Heart left ventricle (tissue), 16 donors: ENCODE results near the gene ARHGAP30. TPM values are rescaled to one million over a fixed set of nuclear protein-coding genes. Genes with fewer than 3 reads are reported as not detected.
A peak's percentile ranks its signal among the peaks of the same experiment; 100 is the strongest.
"Not testable (repeated sequence)": the region's sequence is repeated elsewhere in the genome, so short reads cannot be mapped to it uniquely, and the experiment has no call there.

Experiments
- ATAC-seq, 4 donors: fragments of 200-7000 bp; cut with Tn5 transposase; one replicate each; pipeline ENCODE4 v1.9.1; 2020 to 2022; ENCODE audit warnings: moderate library complexity in 4 of 4, mild to moderate bottlenecking in 3 of 4, moderate number of reproducible peaks in 1 of 4
- DNase-seq, 5 donors: peaks; one replicate each; pipeline ENCODE4 v3.0.0-alpha.2; 2020
- H3K27ac ChIP-seq, 12 donors: fragments of 200-600 bp; sonication (generic) in 4 of 12; one replicate each; pipeline versions ENCODE4 v1.5.0 to v1.8.0; 2016 to 2022; ENCODE audit warnings: mild to moderate bottlenecking in 2 of 12
- H3K27me3 ChIP-seq, 9 donors: fragments of 200-600 bp; sonication (generic) in 2 of 9; one replicate each; pipeline versions ENCODE4 v1.5.1 to v1.8.0; 2016 to 2022; ENCODE audit warnings: mild to moderate bottlenecking in 3 of 9
- H3K36me3 ChIP-seq, 9 donors: fragments of 200-600 bp; sonication (generic) in 2 of 9; one replicate each; pipeline versions ENCODE4 v1.5.0 to v1.8.0; 2018 to 2022; ENCODE audit warnings: mild to moderate bottlenecking in 2 of 9
- H3K4me1 ChIP-seq, 12 donors: fragments of 200-600 bp; sonication (generic) in 4 of 12; one replicate each; pipeline versions ENCODE4 v1.5.0 to v1.8.0; 2016 to 2022; ENCODE audit warnings: mild to moderate bottlenecking in 3 of 12
- H3K4me3 ChIP-seq, 12 donors: fragments of 200-600 bp; sonication (generic) in 4 of 12; one replicate each; pipeline versions ENCODE4 v1.5.0 to v1.8.0; 2017 to 2022; ENCODE audit warnings: mild to moderate bottlenecking in 9 of 12, moderate library complexity in 4 of 12
- H3K9me3 ChIP-seq, 12 donors: fragments of 200-600 bp; sonication (generic) in 4 of 12; one replicate each; pipeline versions ENCODE4 v1.5.0 to v1.8.0; 2016 to 2022; ENCODE audit warnings: mild to moderate bottlenecking in 1 of 12
- POLR2A ChIP-seq, 2 donors: fragments of 450-650 bp; IDR thresholded peaks; one replicate each; pipeline ENCODE4 v1.6.1; 2017; ENCODE audit warnings: antibody characterized with exemption in 2 of 2, mild to moderate bottlenecking in 2 of 2, moderate library complexity in 2 of 2
- WGBS, 4 donors: extraction: QIAGEN DNeasy Blood & Tissue Kit in 2 of 4; methylation state at CpG; one replicate each; pipeline versions ENCODE4 v1.1.5 to v1.1.7; 2013 to 2018; 5-methylcytosine and 5-hydroxymethylcytosine counted together
- intact Hi-C, 10 donors: fragments of 100-400 bp; cut with DNase I; formaldehyde crosslinking; loops; one replicate each; pipeline versions ENCODE4 v1.11.1 to v1.14.2; 2022
- polyA plus RNA-seq, 2 donors: library from polyadenylated mRNA; stranded (reverse); fragments of 200-250 nt; gene quantifications; one replicate each; pipeline ENCODE4 v1.2.3, GENCODE V29; 2013
- total RNA-seq, 9 donors: library from RNA; depleted of rRNA in 2 of 9; stranded (reverse); fragments of >200 nt in 2 of 9; fragmentation: NEBNext Ultra II Directional in 3 of 9; extraction: Animal tissue kit (Norgen Biotek cat#: 25700) in 3 of 9; gene quantifications; one replicate each; pipeline versions ENCODE4 v1.1.0 to v1.2.4, GENCODE V29; 2016 to 2023
- TF ChIP-seq, protein P1 (sequence below), 12 donors: fragments of 200-600 bp; sonication (generic) in 4 of 12; IDR thresholded peaks; one replicate each; pipeline versions ENCODE4 v1.5.0 to v1.8.0; 2018 to 2022; ENCODE audit warnings: antibody characterized with exemption in 12 of 12, mild to moderate bottlenecking in 5 of 12
- donor health status: ischemic (EF 13 %, LVEDD 7.1; RV severe dilation, severe dysfunction).
- donor health status: healthy with polysubstance abuse.
- donor health status: DM: no; HTN: yes; CAD: no.
- donor health status: DM: no; HTN: no; CAD: no.
- donor health status: ischemic (EF 25% LVEDD 6.9; RV normal size, moderate dysfunction).
- donor health status: ischemic (EF 25% LVEDD 5.7; RV mildly dilated, moderate dysfunction).
- donor health status: healthy.
- donor health status: DM: yes; HTN: yes; CAD: no.
- donor health status: ischemic (EF 35%, LVEDD 5.7; RV mildly dilated, moderate dysfunction).
- donor health status: nonischemic (EF 11% LVEDD 7.7; RV severe dilation, severe dysfunction).
- donor health status: DM: yes; HTN: yes; CAD: no.
- donor health status: PGD.
- donor health status: ischemic (EF 29% LVEDD 5.4; RV normal size, mild dysfunction).
- donor health status: nonischemic (EF 23%, LVEDD 6.1; RV moderate dilation, normal function).

ARHGAP30 gene
- total and polyA plus RNA-seq, 11 donors = 1.3 to 32.2 (median 2.1) TPM

DNA sequence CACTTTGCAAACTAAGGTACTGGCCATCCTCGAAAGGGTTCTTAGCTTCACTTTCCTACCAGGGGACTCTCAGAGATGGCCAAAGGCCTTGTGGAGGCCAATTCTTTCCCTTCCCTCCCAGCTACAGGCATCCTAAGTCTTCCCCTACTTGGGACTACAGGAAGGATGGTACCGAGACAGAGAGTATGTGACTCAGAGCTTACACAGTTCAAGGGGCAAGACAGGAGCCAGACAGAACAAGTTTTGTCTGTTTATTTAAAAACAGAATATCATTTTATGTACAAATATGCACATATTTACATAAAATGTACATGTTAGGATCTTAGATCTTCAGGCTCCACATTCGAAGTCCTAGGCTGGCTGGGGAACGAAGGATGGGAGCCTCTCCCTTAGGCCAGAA, 1.1 kb upstream of the ARHGAP30 start:
- whole genome bisulfite sequencing, 4 donors = 93 to 97% (median 95%) methylated on average over 4 of the region's 4 CpGs
- Histone ChIP-seq H3K4me3 (no peak overlapping the region), H3K27ac (peak overlapping the region in 1 of 12 donors; percentile 95), H3K36me3 (peaks cover 0 to 5% (median 0%) of the 10 kb centered on the region in 9 donors), H3K9me3 (no peaks in the 10 kb centered on the region), H3K4me1 (peaks cover 0 to 35% (median 0%) of the 10 kb centered on the region in 12 donors), H3K27me3 (no peaks in the 10 kb centered on the region)
- DNase-seq = no peak
- ATAC-seq = no peak
- TF ChIP-seq POLR2A (IDR thresholded peaks at IDR 0.05) = no peak
- TF ChIP-seq, protein P1, sequence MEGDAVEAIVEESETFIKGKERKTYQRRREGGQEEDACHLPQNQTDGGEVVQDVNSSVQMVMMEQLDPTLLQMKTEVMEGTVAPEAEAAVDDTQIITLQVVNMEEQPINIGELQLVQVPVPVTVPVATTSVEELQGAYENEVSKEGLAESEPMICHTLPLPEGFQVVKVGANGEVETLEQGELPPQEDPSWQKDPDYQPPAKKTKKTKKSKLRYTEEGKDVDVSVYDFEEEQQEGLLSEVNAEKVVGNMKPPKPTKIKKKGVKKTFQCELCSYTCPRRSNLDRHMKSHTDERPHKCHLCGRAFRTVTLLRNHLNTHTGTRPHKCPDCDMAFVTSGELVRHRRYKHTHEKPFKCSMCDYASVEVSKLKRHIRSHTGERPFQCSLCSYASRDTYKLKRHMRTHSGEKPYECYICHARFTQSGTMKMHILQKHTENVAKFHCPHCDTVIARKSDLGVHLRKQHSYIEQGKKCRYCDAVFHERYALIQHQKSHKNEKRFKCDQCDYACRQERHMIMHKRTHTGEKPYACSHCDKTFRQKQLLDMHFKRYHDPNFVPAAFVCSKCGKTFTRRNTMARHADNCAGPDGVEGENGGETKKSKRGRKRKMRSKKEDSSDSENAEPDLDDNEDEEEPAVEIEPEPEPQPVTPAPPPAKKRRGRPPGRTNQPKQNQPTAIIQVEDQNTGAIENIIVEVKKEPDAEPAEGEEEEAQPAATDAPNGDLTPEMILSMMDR (IDR thresholded peaks at IDR 0.05) = no peak
- intact Hi-C loops = no loop called here

DNA sequence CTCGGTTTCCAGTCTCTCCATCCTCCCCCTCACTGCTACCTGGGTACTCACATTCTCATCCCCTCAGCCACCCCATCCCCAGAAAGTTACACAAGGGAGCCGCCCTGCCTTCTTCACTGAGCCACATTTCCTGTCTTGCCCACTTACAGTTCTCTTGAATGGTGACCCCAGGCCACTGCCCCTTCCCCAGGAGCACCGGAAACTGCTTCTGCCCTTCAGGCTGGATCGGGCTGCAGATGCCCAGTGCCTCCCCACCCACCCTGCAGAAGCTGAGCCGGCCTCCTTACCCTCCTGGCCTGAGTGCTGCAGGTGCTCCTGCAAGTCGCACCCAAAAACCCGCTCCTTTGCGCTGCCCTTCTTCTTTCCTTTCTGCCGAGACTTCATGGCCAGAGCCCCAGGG, 450 bp downstream of the ARHGAP30 start:
- TF ChIP-seq, protein P1 (IDR thresholded peaks at IDR 0.05) = no peak
- TF ChIP-seq POLR2A (IDR thresholded peaks at IDR 0.05) = no peak
- Histone ChIP-seq H3K4me1 (peaks cover 0 to 46% (median 0%) of the 10 kb centered on the region in 12 donors), H3K27ac (peak overlapping the region in 11 of 12 donors; percentile 13 to 95 (median 55)), H3K4me3 (peak overlapping the region in 10 of 12 donors; percentile 27 to 72 (median 43)), H3K36me3 (peaks cover 0 to 14% (median 0%) of the 10 kb centered on the region in 9 donors), H3K27me3 (peaks cover 0 to 9% (median 0%) of the 10 kb centered on the region in 9 donors), H3K9me3 (no peaks in the 10 kb centered on the region)
- DNase-seq = no peak
- intact Hi-C loops = no loop called here
- ATAC-seq = no peak
- 78 to 88% (median 87%) methylated on average over 9 of the region's 9 CpGs for WGBS, 4 donors

DNA sequence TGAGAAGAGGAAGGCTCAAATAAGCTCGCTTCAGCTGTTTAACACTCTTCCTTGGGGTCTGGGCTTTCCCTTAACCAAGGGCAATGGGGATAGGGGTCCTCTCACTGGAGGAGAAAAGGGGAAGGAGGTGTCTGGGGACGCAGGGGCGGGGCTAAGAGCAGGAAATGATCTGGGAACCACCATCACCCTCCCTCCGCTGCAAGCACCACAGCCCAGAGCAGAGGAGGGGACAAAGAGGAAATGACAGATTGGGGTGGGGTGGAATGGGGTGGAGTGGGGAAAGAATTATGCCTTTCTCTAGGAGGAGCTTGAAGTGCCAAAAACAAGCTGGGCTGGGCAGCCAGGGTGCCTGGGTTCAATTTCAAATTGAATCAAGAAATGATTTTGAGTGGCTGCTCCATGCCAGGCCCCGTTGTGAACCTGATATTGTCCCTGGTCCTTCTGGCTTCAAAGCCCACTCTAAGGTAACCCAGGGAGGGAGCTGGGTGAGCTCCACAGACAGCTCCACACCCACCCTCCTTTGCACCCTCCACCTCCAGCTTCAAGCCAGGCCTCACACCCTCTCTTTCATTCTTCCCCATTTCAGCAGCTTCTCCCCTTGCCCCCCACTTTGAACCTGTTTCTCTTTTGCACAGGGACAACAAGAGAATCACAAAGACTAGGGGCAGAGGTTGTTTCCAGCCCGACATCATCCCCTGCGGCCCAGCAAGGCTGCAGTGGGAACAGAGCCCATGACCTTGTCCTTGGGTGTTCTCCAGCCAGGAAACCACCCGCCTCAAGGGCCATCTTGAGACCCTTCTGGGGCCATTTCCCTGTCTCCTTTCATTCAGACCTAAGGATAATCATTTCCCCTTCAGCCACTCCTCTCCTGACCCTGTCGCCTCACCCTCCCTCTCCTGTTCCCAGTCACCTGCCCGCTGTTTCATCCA, 1.1 kb downstream of the ARHGAP30 start:
- 65 to 72% (median 71%) methylated on average over 10 of the region's 10 CpGs for WGBS, 4 donors
- peaks cover 0 to 48% (median 0%) of the 10 kb centered on the region in 12 donors for H3K4me1 ChIP-seq
- peaks cover 0 to 9% (median 0%) of the 10 kb centered on the region in 9 donors for H3K27me3 ChIP-seq
- H3K36me3 ChIP-seq = peaks cover 0 to 14% (median 0%) of the 10 kb centered on the region in 9 donors
- DNase-seq (peak; percentile 68 to 77 (median 75)), ATAC-seq (peak; percentile 68 to 90 (median 82))
- H3K27ac ChIP-seq = peak overlapping the region in 11 of 12 donors; percentile 13 to 95 (median 55)
- peak overlapping the region in 9 of 12 donors; percentile 27 to 72 (median 46) for H3K4me3 ChIP-seq
- TF ChIP-seq, protein P1 (IDR thresholded peaks at IDR 0.05) = no peak
- no peak for TF ChIP-seq POLR2A (IDR thresholded peaks at IDR 0.05)
- intact Hi-C loops = no loop called here
- no peaks in the 10 kb centered on the region for H3K9me3 ChIP-seq

DNA sequence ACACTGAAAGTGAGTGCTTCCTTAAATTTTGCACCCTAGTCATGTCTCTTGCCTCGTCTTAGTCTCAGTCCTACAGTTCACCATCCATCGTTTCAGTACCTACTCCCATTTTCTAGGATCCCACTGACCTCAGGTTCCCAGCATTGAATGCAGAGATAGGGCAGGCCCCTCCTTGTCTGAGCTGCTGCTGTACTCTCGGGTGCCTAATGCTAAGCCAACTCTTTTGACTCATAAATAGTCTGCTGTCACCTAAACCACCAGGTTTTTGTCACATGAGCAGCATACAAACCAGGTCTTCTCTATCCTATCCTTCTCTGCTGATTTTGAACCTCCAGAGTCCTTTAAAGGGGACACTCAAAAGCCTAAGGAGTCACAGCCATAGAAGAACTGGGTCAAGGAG, 3.0 kb downstream of the ARHGAP30 start:
- intact Hi-C loops = no loop called here
- TF ChIP-seq POLR2A (IDR thresholded peaks at IDR 0.05) = no peak
- TF ChIP-seq, protein P1 (IDR thresholded peaks at IDR 0.05) = no peak
- ATAC-seq (no peak), DNase-seq (no peak)
- Histone ChIP-seq H3K9me3 (no peaks in the 10 kb centered on the region), H3K4me1 (peaks cover 0 to 44% (median 0%) of the 10 kb centered on the region in 12 donors), H3K4me3 (peak overlapping the region in 1 of 12 donors; percentile 72), H3K36me3 (peaks cover 0 to 20% (median 0%) of the 10 kb centered on the region in 9 donors), H3K27me3 (peaks cover 0 to 9% (median 0%) of the 10 kb centered on the region in 9 donors), H3K27ac (peak overlapping the region in 1 of 12 donors; percentile 95)
- WGBS, 4 donors = 72 to 82% (median 80%) methylated on average over 3 of the region's 3 CpGs

DNA sequence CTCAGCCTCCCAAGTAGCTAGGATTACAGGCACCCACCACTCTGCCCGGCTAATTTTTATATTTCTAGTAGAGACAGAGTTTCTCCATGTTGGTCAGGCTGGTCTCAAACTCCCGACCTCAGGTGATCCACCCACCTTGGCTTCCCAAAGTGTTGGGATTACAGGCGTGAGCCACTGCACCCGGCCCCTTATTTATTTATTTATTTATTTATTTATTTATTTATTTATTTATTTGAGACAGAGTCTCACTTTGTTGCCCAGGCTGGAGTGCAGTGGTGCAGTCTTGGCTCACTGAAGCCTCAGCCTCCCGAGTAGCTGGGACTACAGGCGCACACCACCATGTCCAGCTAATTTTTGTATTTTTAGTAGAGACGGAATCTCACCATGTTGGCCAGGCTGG, 4.0 kb downstream of the ARHGAP30 start:
- DNase-seq, ATAC-seq, intact Hi-C loops, H3K27ac ChIP-seq, H3K9me3 ChIP-seq, H3K4me3 ChIP-seq: not testable (repeated sequence)
- H3K4me1 ChIP-seq = peaks cover 0 to 41% (median 0%) of the 10 kb centered on the region in 12 donors
- peaks cover 0 to 20% (median 0%) of the 10 kb centered on the region in 9 donors for H3K36me3 ChIP-seq
- 92 to 95% (median 94%) methylated on average over 7 of the region's 7 CpGs for WGBS, 4 donors
- peaks cover 0 to 13% (median 0%) of the 10 kb centered on the region in 9 donors for H3K27me3 ChIP-seq

DNA sequence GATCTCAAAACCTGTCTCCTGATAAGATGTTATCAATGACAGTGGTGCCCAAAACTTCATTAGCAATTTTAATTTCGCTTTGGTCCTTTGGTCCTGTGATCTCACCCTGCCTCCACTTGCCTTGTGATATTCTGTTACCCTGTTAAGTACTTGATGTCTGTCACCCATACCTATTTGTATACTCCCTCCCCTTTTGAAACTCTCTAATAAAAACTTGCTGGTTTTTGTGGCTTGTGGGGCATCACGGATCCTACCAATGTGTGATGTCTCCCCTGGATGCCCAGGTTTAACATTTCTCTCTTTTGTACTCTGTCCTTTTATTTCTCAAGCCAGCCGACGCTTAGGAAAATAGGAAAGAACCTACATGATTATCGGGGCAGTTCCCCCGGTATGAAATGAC, 5.8 kb downstream of the ARHGAP30 start:
- WGBS, 4 donors = 57 to 60% (median 57%) methylated on average over 6 of the region's 6 CpGs
- Histone ChIP-seq H3K27me3 (peaks cover 0 to 20% (median 0%) of the 10 kb centered on the region in 9 donors), H3K4me1 (peaks cover 0 to 32% (median 0%) of the 10 kb centered on the region in 12 donors), H3K36me3 (peaks cover 0 to 33% (median 0%) of the 10 kb centered on the region in 9 donors)
- H3K4me3 ChIP-seq, ATAC-seq, intact Hi-C loops, H3K27ac ChIP-seq, DNase-seq, H3K9me3 ChIP-seq: not testable (repeated sequence)
